ENCODE measurements around the gene TSC2.

Gene TSC2

DNA sequence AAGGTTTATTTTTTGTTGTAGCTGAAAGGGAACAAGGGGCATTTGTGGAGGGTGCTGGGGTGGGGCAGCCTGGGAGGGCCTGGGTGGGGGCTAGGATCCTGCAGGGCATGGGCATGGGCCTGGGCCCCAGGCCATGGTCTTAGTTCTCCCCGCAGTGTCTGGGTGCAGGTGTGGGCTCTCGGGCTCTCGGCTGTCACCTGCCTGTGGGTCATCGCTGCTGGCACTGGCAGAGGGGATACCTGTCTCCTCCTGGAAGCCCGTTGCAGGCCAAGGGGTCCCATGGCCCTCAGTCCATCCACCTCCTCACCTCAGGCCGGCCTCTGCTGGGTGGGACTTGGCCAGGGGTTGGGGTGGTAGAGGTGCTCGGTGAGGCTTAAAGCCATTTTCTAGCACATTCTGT lies 30.3 kb downstream of the TSC2 start:
- H3K36me3 ChIP-seq (ENCODE audit: control insufficient read depth in 1 of 2, insufficient read depth in 2 of 2, low read length in 2 of 2) = peaks cover 20 to 91% of the 10 kb centered on the region in 2 donors
- no peak overlapping the region for H3K4me3 ChIP-seq (ENCODE audit: low read depth in 1 of 2, low read length in 2 of 2)
- peaks cover 0 to 25% of the 10 kb centered on the region in 2 donors for H3K4me1 ChIP-seq (ENCODE audit: control insufficient read depth in 1 of 2, insufficient read depth in 2 of 2, low read length in 2 of 2)
- no peaks in the 10 kb centered on the region for H3K9me3 ChIP-seq (ENCODE audit: control insufficient read depth in 1 of 2, low read length in 2 of 2)
- H3K27ac ChIP-seq (ENCODE audit: low read length) = no peak overlapping the region
- H3K27me3 ChIP-seq (ENCODE audit: low read depth, low read length) = no peaks in the 10 kb centered on the region

DNA sequence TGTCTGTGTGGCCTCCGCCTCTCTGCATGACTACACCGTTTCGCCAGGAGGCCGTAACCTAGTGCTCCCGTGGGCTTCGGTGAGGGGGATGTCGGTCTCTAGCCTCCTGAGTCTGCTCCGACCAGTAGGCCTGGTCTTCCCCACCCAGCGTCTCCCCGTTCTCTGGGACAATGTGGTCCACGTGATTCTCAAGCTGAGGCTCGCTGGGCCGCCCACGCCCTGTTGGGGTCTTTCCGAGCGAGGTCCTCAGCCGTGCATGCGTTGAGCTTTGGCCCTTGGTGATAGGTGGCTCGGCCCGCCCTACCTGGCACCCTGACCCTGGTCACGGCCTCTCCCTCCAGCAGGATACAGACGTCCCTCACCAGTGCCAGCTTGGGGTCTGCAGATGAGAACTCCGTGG lies 30.9 kb downstream of the TSC2 start:
- H3K27ac ChIP-seq (ENCODE audit: low read length) = no peak overlapping the region
- no peaks in the 10 kb centered on the region for H3K27me3 ChIP-seq (ENCODE audit: low read depth, low read length)
- H3K4me3 ChIP-seq (ENCODE audit: low read depth in 1 of 2, low read length in 2 of 2) = no peak overlapping the region
- no peaks in the 10 kb centered on the region for H3K9me3 ChIP-seq (ENCODE audit: control insufficient read depth in 1 of 2, low read length in 2 of 2)
- H3K36me3 ChIP-seq (ENCODE audit: control insufficient read depth in 1 of 2, insufficient read depth in 2 of 2, low read length in 2 of 2) = peaks cover 14 to 91% of the 10 kb centered on the region in 2 donors
- peaks cover 0 to 30% of the 10 kb centered on the region in 2 donors for H3K4me1 ChIP-seq (ENCODE audit: control insufficient read depth in 1 of 2, insufficient read depth in 2 of 2, low read length in 2 of 2)

DNA sequence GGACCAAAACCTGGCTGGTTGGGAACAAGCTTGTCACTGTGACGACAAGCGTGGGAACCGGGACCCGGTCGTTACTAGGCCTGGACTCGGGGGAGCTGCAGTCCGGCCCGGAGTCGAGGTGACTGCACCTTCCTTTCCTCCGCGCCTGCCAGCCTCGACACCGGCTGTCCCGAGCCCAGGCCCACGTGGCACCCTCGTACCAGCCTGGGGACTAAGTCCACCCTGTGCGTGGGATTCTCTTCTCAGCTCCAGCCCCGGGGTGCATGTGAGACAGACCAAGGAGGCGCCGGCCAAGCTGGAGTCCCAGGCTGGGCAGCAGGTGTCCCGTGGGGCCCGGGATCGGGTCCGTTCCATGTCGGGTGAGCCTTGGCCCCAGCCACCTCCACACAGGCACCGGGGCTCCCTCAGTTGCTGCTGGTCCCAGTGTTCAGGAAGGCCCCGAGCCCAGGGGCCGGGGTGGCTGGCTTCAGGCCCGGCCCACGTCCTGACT lies 31.6 kb downstream of the TSC2 start:
- Histone ChIP-seq H3K9me3 (ENCODE audit: control insufficient read depth in 1 of 2, low read length in 2 of 2) (no peaks in the 10 kb centered on the region), H3K36me3 (ENCODE audit: control insufficient read depth in 1 of 2, insufficient read depth in 2 of 2, low read length in 2 of 2) (peaks cover 8 to 85% of the 10 kb centered on the region in 2 donors), H3K4me1 (ENCODE audit: control insufficient read depth in 1 of 2, insufficient read depth in 2 of 2, low read length in 2 of 2) (peaks cover 0 to 29% of the 10 kb centered on the region in 2 donors), H3K27me3 (ENCODE audit: low read depth, low read length) (no peaks in the 10 kb centered on the region), H3K4me3 (ENCODE audit: low read depth in 1 of 2, low read length in 2 of 2) (no peak overlapping the region), H3K27ac (ENCODE audit: low read length) (no peak overlapping the region)

DNA sequence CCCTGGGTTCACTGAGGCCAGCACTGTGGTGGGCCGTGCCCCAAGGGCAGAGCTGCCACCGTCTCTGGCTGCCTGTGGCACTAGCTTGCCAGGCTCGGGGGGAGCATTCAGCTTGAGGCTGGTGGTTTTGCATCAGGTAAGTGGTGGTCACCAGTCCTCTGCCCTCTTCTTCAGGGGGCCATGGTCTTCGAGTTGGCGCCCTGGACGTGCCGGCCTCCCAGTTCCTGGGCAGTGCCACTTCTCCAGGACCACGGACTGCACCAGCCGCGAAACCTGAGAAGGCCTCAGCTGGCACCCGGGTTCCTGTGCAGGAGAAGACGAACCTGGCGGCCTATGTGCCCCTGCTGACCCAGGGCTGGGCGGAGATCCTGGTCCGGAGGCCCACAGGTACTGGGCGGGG lies 32.2 kb downstream of the TSC2 start:
- Histone ChIP-seq H3K36me3 (ENCODE audit: control insufficient read depth in 1 of 2, insufficient read depth in 2 of 2, low read length in 2 of 2) (peaks cover 7 to 86% of the 10 kb centered on the region in 2 donors), H3K4me1 (ENCODE audit: control insufficient read depth in 1 of 2, insufficient read depth in 2 of 2, low read length in 2 of 2) (peaks cover 0 to 29% of the 10 kb centered on the region in 2 donors), H3K27ac (ENCODE audit: low read length) (no peak overlapping the region), H3K9me3 (ENCODE audit: control insufficient read depth in 1 of 2, low read length in 2 of 2) (no peaks in the 10 kb centered on the region), H3K4me3 (ENCODE audit: low read depth in 1 of 2, low read length in 2 of 2) (no peak overlapping the region), H3K27me3 (ENCODE audit: low read depth, low read length) (no peaks in the 10 kb centered on the region)

DNA sequence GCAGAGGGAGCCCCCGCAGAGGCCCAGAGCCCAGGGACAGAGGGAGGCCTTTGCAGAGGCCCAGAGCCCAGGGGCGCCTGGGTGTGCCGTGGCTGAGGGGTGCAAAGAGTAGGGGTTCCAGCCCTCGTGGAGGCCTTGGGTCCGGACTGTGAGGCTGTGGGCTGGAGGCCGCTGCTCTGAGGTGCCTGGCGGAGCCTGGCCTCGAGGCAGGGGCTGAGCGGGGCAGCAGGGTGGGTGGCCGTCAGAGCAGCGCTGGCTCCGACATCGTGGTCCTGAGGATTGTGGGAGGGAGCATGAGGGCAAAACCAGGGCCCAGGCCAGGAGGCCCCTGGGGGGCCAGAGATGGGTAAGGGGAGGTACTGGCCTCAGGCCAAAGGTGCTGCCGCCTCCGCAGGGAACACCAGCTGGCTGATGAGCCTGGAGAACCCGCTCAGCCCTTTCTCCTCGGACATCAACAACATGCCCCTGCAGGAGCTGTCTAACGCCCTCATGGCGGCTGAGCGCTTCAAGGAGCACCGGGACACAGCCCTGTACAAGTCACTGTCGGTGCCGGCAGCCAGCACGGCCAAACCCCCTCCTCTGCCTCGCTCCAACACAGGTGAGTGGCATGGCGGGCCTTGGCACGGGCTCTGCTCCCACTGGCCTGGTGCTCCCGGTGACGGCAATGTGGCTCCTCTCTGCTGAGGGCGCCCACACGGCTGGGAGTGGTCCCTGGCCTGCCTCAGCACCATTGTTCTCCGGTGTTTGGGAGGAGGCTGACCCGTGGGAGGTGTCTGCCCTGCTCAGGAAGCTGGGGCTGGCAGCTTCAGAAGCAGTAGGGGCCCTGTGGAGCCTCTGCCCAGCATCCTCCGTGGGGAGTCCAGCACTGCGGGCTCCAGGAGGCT lies 33.7 kb downstream of the TSC2 start:
- H3K36me3 ChIP-seq (ENCODE audit: control insufficient read depth in 1 of 2, insufficient read depth in 2 of 2, low read length in 2 of 2) = peaks cover 7 to 86% of the 10 kb centered on the region in 2 donors
- H3K9me3 ChIP-seq (ENCODE audit: control insufficient read depth in 1 of 2, low read length in 2 of 2) = no peaks in the 10 kb centered on the region
- H3K27ac ChIP-seq (ENCODE audit: low read length) = no peak overlapping the region
- peaks cover 0 to 29% of the 10 kb centered on the region in 2 donors for H3K4me1 ChIP-seq (ENCODE audit: control insufficient read depth in 1 of 2, insufficient read depth in 2 of 2, low read length in 2 of 2)
- no peak overlapping the region for H3K4me3 ChIP-seq (ENCODE audit: low read depth in 1 of 2, low read length in 2 of 2)
- H3K27me3 ChIP-seq (ENCODE audit: low read depth, low read length) = no peaks in the 10 kb centered on the region

DNA sequence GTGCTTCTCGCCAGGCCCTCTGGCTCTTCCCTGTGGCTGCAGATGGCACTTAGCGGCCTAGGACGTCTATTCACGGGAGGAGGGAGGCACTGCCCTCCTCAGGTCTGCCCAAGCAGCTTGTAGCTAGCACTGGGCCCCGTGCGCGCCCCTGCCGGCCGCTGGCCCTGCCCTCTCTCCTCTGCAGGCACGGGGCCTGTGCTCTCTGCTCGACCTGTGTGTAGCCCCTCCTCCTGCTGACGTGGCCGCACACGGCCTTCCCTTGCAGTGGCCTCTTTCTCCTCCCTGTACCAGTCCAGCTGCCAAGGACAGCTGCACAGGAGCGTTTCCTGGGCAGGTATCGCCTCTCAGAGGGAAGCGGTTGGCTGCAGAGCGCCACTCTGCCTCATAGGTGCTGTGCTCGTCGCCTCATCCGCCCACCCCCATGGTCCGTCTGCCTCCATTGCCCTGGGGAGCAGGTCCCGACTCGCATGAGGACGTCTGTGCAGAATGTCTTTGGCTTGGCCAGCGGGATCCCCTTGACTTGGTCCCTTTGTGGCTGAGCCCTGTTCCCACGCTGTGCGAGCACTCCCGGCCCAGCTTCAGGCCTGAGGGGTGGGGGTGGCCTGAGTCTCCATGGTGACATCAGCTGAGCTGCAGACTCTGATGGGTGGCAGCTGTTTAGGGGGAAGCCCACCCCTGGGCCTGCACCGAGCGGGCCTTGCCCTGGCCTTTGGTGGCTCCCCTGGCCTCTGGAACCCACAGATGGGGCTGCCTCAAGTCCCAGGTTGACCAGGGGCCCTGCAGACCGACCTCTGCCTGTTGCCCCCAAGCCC lies 34.6 kb downstream of the TSC2 start:
- H3K27me3 ChIP-seq (ENCODE audit: low read depth, low read length) = no peaks in the 10 kb centered on the region
- peaks cover 0 to 29% of the 10 kb centered on the region in 2 donors for H3K4me1 ChIP-seq (ENCODE audit: control insufficient read depth in 1 of 2, insufficient read depth in 2 of 2, low read length in 2 of 2)
- no peaks in the 10 kb centered on the region for H3K9me3 ChIP-seq (ENCODE audit: control insufficient read depth in 1 of 2, low read length in 2 of 2)
- H3K4me3 ChIP-seq (ENCODE audit: low read depth in 1 of 2, low read length in 2 of 2) = no peak overlapping the region
- H3K27ac ChIP-seq (ENCODE audit: low read length) = no peak overlapping the region
- H3K36me3 ChIP-seq (ENCODE audit: control insufficient read depth in 1 of 2, insufficient read depth in 2 of 2, low read length in 2 of 2) = peaks cover 1 to 86% of the 10 kb centered on the region in 2 donors

DNA sequence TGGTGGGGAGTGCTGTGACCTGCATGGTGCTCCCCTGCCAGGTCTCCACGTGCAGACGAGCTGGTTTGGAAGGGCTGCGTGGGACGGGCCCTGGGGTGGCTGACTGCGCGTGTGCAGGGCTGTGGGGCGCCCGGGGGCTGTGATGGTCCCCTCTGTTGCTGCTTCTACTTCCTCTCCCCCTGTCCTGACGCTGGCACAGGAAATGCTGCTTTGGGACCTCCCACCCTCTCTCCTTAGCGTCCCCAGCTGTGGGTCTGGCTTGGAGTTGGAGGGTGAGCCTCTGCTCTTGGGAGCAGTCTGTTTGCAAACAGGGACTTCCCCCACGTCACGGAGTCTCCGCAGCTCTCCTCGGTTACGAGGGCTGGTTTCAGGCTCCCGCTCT lies 35.2 kb downstream of the TSC2 start:
- Histone ChIP-seq H3K27me3 (ENCODE audit: low read depth, low read length) (no peaks in the 10 kb centered on the region), H3K4me1 (ENCODE audit: control insufficient read depth in 1 of 2, insufficient read depth in 2 of 2, low read length in 2 of 2) (peaks cover 0 to 29% of the 10 kb centered on the region in 2 donors), H3K4me3 (ENCODE audit: low read depth in 1 of 2, low read length in 2 of 2) (no peak overlapping the region), H3K9me3 (ENCODE audit: control insufficient read depth in 1 of 2, low read length in 2 of 2) (no peaks in the 10 kb centered on the region), H3K27ac (ENCODE audit: low read length) (no peak overlapping the region), H3K36me3 (ENCODE audit: control insufficient read depth in 1 of 2, insufficient read depth in 2 of 2, low read length in 2 of 2) (peaks cover 0 to 88% of the 10 kb centered on the region in 2 donors)

DNA sequence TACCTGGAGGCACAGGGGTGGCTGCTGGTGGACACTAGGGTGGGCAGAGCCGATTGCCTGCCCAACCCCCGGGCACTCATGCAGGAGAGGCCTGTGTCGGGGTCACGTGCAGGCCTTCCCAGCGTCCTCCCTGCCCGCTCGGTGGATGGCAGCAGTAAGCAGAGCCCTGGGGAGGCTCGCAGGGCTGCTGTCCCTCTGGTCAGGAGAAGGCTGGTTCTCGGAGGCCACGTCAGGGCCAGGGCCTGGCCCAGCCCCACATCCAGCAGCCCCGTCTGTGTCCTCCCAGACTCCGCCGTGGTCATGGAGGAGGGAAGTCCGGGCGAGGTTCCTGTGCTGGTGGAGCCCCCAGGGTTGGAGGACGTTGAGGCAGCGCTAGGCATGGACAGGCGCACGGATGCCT lies 35.6 kb downstream of the TSC2 start:
- no peak overlapping the region for H3K27ac ChIP-seq (ENCODE audit: low read length)
- H3K4me1 ChIP-seq (ENCODE audit: control insufficient read depth in 1 of 2, insufficient read depth in 2 of 2, low read length in 2 of 2) = peaks cover 0 to 29% of the 10 kb centered on the region in 2 donors
- no peak overlapping the region for H3K4me3 ChIP-seq (ENCODE audit: low read depth in 1 of 2, low read length in 2 of 2)
- H3K36me3 ChIP-seq (ENCODE audit: control insufficient read depth in 1 of 2, insufficient read depth in 2 of 2, low read length in 2 of 2) = peaks cover 0 to 92% of the 10 kb centered on the region in 2 donors
- H3K27me3 ChIP-seq (ENCODE audit: low read depth, low read length) = no peaks in the 10 kb centered on the region
- H3K9me3 ChIP-seq (ENCODE audit: control insufficient read depth in 1 of 2, low read length in 2 of 2) = no peaks in the 10 kb centered on the region

DNA sequence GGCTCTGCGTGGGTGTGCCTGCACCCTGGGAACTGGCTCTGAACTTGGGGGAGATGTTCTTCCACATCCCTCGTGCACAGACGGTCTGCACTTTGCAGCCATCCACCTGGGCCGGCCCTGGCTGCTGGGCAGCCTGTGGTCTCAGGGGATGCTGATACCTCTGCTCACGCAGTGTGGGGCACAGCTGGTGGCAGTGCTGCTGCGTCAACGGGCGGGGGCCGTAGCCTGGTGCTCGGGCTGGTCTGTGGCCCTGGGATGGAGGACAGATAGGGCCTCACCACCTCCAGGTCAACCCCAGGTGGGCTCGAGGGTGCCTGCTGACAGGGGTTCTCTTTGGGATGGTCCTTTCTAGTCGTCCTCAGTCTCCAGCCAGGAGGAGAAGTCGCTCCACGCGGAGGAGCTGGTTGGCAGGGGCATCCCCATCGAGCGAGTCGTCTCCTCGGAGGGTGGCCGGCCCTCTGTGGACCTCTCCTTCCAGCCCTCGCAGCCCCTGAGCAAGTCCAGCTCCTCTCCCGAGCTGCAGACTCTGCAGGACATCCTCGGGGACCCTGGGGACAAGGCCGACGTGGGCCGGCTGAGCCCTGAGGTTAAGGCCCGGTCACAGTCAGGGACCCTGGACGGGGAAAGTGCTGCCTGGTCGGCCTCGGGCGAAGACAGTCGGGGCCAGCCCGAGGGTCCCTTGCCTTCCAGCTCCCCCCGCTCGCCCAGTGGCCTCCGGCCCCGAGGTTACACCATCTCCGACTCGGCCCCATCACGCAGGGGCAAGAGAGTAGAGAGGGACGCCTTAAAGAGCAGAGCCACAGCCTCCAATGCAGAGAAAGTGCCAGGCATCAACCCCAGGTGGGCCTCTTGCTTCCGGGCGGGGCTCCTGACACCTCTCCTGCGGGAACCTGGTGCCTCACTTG lies 36.3 kb downstream of the TSC2 start:
- no peak overlapping the region for H3K4me3 ChIP-seq (ENCODE audit: low read depth in 1 of 2, low read length in 2 of 2)
- H3K36me3 ChIP-seq (ENCODE audit: control insufficient read depth in 1 of 2, insufficient read depth in 2 of 2, low read length in 2 of 2) = peaks cover 0 to 92% of the 10 kb centered on the region in 2 donors
- H3K4me1 ChIP-seq (ENCODE audit: control insufficient read depth in 1 of 2, insufficient read depth in 2 of 2, low read length in 2 of 2) = peaks cover 0 to 29% of the 10 kb centered on the region in 2 donors
- no peaks in the 10 kb centered on the region for H3K9me3 ChIP-seq (ENCODE audit: control insufficient read depth in 1 of 2, low read length in 2 of 2)
- H3K27me3 ChIP-seq (ENCODE audit: low read depth, low read length) = no peaks in the 10 kb centered on the region
- H3K27ac ChIP-seq (ENCODE audit: low read length) = no peak overlapping the region

DNA sequence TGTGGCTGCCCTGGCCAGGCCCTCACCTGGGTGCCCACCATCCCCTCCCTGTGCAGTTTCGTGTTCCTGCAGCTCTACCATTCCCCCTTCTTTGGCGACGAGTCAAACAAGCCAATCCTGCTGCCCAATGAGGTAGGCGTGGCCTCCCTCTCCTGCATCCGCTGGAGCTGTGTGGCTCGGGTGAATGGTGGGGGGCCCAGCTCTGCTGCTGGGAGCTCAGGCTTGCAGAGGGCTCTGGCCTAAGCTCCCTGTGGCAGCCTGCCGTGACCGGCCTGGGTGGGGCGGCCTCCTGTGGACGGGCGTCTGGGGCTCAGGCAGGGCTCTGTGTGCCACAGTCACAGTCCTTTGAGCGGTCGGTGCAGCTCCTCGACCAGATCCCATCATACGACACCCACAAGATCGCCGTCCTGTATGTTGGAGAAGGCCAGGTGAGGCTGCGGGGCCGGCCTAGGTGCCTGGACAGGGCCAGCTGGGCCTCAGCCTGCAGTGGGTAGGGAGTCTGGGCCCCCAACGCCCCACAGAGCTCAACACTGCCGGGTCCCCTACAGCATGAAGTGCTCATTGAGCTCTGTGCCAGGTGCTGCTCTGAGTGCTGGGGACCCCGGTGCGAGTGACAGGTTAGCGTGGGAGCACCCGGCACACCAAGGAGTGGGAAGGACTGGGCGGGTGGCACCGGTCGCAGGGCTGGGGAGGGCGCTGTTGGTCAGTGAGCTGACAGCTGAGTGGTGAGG lies 37.3 kb downstream of the TSC2 start:
- H3K4me1 ChIP-seq (ENCODE audit: control insufficient read depth in 1 of 2, insufficient read depth in 2 of 2, low read length in 2 of 2) = peaks cover 0 to 29% of the 10 kb centered on the region in 2 donors
- no peaks in the 10 kb centered on the region for H3K9me3 ChIP-seq (ENCODE audit: control insufficient read depth in 1 of 2, low read length in 2 of 2)
- H3K27ac ChIP-seq (ENCODE audit: low read length) = no peak overlapping the region
- no peaks in the 10 kb centered on the region for H3K27me3 ChIP-seq (ENCODE audit: low read depth, low read length)
- H3K36me3 ChIP-seq (ENCODE audit: control insufficient read depth in 1 of 2, insufficient read depth in 2 of 2, low read length in 2 of 2) = peaks cover 0 to 92% of the 10 kb centered on the region in 2 donors
- H3K4me3 ChIP-seq (ENCODE audit: low read depth in 1 of 2, low read length in 2 of 2) = no peak overlapping the region
